ENCODE results near the gene POU2AF3.

POU2AF3 gene

DNA sequence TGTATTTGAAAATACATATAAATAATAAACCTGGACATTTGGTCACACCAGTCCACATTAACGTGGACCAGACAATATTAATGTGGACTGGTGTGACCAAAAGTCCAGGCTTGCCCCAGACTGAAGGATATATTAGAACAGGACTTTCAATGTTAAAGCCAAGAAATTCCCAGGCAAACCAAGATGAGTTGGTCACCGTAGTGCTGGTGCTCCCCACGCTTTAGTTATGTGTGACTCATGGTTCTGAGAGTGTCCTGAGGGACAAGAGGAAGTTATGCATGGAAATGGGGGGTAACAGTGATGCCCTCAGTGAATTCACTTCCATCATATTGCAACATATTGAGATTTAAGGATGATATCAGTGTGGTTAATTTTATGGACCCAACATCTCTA, 49.4 kb downstream of the POU2AF3 start:
- TF ChIP-seq, protein P1, sequence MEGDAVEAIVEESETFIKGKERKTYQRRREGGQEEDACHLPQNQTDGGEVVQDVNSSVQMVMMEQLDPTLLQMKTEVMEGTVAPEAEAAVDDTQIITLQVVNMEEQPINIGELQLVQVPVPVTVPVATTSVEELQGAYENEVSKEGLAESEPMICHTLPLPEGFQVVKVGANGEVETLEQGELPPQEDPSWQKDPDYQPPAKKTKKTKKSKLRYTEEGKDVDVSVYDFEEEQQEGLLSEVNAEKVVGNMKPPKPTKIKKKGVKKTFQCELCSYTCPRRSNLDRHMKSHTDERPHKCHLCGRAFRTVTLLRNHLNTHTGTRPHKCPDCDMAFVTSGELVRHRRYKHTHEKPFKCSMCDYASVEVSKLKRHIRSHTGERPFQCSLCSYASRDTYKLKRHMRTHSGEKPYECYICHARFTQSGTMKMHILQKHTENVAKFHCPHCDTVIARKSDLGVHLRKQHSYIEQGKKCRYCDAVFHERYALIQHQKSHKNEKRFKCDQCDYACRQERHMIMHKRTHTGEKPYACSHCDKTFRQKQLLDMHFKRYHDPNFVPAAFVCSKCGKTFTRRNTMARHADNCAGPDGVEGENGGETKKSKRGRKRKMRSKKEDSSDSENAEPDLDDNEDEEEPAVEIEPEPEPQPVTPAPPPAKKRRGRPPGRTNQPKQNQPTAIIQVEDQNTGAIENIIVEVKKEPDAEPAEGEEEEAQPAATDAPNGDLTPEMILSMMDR (IDR thresholded peaks at IDR 0.05; ENCODE audit: insufficient read depth, low read length, missing control alignments): no peak
- ChIA-PET CTCF (no interaction called here), POLR2A (no interaction called here)
- no peak overlapping the region for H3K4me3 ChIP-seq (ENCODE audit: low read depth, low read length)
- no peak for DNase-seq (ENCODE audit: low read depth, low spot score)

DNA sequence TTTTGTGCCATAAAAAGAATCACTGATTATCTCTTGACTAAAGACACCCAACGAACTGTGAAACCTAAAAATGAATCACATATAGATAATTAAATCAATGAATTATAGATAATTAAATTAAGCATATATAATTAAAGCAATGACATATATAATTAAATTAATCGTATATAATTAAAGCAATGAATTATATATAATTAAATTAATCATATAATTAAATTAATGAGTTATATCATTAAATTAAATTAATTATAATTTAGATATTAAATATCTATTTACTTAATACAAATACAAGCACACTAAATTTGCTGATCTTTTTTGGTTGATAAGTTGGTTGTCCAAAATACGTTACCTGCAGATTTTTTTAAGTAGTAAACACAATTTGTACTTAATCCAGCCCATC, 49.8 kb downstream of the POU2AF3 start:
- POLR2A ChIA-PET: no interaction called here
- no peak for DNase-seq (ENCODE audit: low read depth, low spot score)
- no peak overlapping the region for H3K4me3 ChIP-seq (ENCODE audit: low read depth, low read length)
- CTCF ChIA-PET: no interaction called here
- TF ChIP-seq, protein P1 (IDR thresholded peaks at IDR 0.05; ENCODE audit: insufficient read depth, low read length, missing control alignments): no peak

DNA sequence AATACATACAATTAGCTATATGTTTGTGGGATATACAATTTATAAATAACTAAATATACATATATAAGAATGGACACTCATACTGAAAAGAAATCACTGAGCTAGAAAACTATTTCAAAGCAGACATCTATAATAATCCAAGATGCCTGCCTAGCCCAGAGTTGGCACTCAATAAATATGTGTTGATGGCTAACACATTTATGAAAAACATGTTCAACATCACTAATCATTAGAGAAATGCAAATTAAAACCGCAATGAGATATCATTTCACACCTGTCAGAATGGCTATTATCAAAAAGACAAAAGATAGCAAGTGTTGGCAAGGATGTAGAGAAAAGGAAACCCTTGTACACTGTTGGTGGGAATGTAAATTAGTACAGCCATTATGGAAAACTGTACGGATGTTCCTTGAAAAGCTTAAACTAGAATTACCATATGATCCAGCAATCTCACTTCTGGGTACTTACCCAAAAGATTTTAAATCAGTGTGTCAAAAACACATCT, 50.9 kb downstream of the POU2AF3 start:
- H3K4me3 ChIP-seq (ENCODE audit: low read depth, low read length): no peak overlapping the region
- POLR2A ChIA-PET: no interaction called here
- no peak for DNase-seq (ENCODE audit: low read depth, low spot score)
- CTCF ChIA-PET: no interaction called here
- TF ChIP-seq, protein P1 (IDR thresholded peaks at IDR 0.05; ENCODE audit: insufficient read depth, low read length, missing control alignments): no peak

DNA sequence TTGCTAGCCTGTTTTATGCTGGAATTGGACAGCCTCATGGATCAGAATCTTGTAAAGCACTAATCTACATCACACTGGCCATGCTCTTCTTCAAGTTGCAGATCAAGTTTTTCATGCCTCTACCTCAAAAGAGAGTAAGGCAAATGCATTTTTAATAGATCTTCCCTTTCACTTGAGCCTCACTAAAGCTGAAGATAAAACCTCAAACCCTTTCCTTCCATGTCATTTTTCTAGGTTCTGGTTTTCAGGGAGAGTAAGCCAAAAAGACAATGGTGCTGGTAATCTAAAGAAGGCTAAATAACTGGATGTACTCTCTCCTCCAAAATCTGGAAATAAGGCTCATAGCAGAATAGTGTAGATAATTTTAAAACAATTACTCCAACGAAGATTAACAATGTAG, 52.5 kb downstream of the POU2AF3 start:
- TF ChIP-seq, protein P1 (IDR thresholded peaks at IDR 0.05; ENCODE audit: insufficient read depth, low read length, missing control alignments): no peak
- H3K4me3 ChIP-seq (ENCODE audit: low read depth, low read length): no peak overlapping the region
- POLR2A ChIA-PET: no interaction called here
- DNase-seq (ENCODE audit: low read depth, low spot score): no peak
- CTCF ChIA-PET: no interaction called here

DNA sequence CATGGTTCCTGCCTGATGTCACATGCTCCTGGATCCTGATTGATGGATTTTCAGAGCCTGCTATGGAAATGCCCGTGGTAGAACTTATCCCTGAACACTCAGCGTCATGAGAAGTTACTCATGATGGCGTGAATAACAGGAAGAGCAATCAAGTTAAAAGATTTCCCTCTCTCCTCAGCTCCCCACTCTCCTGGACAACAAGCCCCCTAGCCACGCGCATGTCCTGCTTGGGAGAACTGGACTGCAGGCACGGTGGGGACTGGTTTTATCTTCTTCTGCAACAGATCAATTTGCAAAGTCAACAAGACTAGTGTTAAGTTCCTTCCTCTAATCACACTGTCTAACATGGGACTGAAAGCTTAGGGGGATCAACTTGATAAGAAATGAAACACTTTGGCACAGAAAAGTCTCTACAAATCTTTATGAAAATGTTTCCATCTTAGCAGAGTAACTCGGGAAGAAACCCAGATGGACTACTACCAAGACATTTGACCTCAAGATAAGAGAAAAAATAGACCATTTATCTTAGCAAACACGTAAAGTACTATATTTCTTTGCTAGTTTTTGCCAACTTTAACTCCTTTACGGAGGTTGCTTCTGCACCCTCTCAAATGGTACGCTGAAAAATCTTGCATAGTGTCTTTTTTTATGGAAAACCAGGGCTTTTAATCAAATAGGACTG, 53.2 kb downstream of the POU2AF3 start:
- TF ChIP-seq, protein P1 (IDR thresholded peaks at IDR 0.05; ENCODE audit: insufficient read depth, low read length, missing control alignments): no peak
- DNase-seq (ENCODE audit: low read depth, low spot score): no peak
- no peak overlapping the region for H3K4me3 ChIP-seq (ENCODE audit: low read depth, low read length)
- POLR2A ChIA-PET: no interaction called here
- CTCF ChIA-PET: no interaction called here

DNA sequence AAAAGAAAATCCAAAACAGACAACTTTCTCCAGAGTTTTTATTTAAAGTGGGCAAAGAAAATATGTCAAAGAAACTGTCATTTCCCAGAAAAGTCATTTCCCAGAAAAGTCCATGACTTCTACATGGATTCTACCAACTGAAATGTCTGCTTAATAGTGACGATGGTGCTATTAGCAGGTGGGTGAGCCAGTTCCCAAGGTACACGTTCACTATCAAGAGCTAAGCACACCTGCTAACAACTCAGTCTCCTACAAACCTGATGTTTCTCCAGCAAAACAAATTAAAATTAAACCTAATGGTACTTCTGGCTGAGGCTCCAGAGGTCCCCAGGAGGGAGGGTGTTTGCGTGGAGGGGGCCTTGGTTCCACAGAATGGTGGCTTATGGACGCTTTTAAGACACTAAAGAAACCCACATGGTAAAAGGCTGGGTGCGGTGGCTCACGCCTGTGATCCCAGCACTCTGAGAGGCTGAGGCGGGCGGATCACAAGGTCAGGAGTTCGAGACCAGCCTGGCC, 53.9 kb downstream of the POU2AF3 start:
- ChIA-PET CTCF (no interaction called here), POLR2A (no interaction called here)
- TF ChIP-seq, protein P1 (IDR thresholded peaks at IDR 0.05; ENCODE audit: insufficient read depth, low read length, missing control alignments): no peak
- no peak for DNase-seq (ENCODE audit: low read depth, low spot score)
- H3K4me3 ChIP-seq (ENCODE audit: low read depth, low read length): no peak overlapping the region
